HL-60 (cell line): ENCODE measurements around the gene CDC45.

ENCODE experiments used
- DNase-seq, 2 experiments: peaks; one replicate each; pipeline ENCODE4 v3.0.0-alpha.2; 2010 to 2020; ENCODE audit warnings: low read depth in 1 of 2, low spot score in 1 of 2
- H3K27ac ChIP-seq: fragments of 250-450 bp; sonication (Bioruptor Pico); replicated peaks from 2 replicates; pipeline ENCODE4 v1.5.1; 2020; ENCODE audit warnings: mild to moderate bottlenecking, moderate library complexity
- H3K27me3 ChIP-seq: fragments of 250-450 bp; sonication (Bioruptor Pico); 2 replicates; pipeline ENCODE4 v1.5.1; 2021; ENCODE audit warnings: mild to moderate bottlenecking, moderate library complexity; ENCODE audit not compliant: insufficient read depth, poor library complexity, severe bottlenecking
- H3K4me3 ChIP-seq: replicated peaks from 2 replicates; pipeline ENCODE4 v1.5.1; 2011; ENCODE audit warnings: mild to moderate bottlenecking, control low read depth, low read length; ENCODE audit not compliant: insufficient read depth
- GABPA ChIP-seq: IDR thresholded peaks from 2 replicates; pipeline ENCODE4 v1.6.1; 2012; ENCODE audit warnings: low read depth
- POLR2AphosphoS5 ChIP-seq: IDR thresholded peaks from 2 replicates; pipeline ENCODE4 v1.6.1; 2012; ENCODE audit warnings: low read depth
- SPI1 ChIP-seq: IDR thresholded peaks from 2 replicates; pipeline ENCODE4 v1.6.1; 2012; ENCODE audit warnings: low read depth, mild to moderate bottlenecking, borderline replicate concordance
- TF ChIP-seq, protein P1 (sequence below): IDR thresholded peaks from one replicate; pipeline ENCODE4 v1.5.1; 2011; ENCODE audit warnings: low read length, control low read depth, inconsistent platforms; ENCODE audit not compliant: insufficient read depth
- TF ChIP-seq, protein P2 (sequence below): IDR thresholded peaks from 2 replicates; pipeline ENCODE4 v1.6.1; 2012; ENCODE audit warnings: low read depth; ENCODE audit not compliant: insufficient replicate concordance

The CDC45 gene

GRCh38 chr22:19466848-19467752 is 12.6 kb upstream of the CDC45 start:
- no peak overlapping the region for H3K27ac ChIP-seq
- no peaks in the 10 kb centered on the region for H3K27me3 ChIP-seq
- no peak overlapping the region for H3K4me3 ChIP-seq
- DNase-seq, result no peak
- no peak for TF ChIP-seq GABPA
- TF ChIP-seq, protein P1, sequence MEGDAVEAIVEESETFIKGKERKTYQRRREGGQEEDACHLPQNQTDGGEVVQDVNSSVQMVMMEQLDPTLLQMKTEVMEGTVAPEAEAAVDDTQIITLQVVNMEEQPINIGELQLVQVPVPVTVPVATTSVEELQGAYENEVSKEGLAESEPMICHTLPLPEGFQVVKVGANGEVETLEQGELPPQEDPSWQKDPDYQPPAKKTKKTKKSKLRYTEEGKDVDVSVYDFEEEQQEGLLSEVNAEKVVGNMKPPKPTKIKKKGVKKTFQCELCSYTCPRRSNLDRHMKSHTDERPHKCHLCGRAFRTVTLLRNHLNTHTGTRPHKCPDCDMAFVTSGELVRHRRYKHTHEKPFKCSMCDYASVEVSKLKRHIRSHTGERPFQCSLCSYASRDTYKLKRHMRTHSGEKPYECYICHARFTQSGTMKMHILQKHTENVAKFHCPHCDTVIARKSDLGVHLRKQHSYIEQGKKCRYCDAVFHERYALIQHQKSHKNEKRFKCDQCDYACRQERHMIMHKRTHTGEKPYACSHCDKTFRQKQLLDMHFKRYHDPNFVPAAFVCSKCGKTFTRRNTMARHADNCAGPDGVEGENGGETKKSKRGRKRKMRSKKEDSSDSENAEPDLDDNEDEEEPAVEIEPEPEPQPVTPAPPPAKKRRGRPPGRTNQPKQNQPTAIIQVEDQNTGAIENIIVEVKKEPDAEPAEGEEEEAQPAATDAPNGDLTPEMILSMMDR, result no peak
- TF ChIP-seq, protein P2, sequence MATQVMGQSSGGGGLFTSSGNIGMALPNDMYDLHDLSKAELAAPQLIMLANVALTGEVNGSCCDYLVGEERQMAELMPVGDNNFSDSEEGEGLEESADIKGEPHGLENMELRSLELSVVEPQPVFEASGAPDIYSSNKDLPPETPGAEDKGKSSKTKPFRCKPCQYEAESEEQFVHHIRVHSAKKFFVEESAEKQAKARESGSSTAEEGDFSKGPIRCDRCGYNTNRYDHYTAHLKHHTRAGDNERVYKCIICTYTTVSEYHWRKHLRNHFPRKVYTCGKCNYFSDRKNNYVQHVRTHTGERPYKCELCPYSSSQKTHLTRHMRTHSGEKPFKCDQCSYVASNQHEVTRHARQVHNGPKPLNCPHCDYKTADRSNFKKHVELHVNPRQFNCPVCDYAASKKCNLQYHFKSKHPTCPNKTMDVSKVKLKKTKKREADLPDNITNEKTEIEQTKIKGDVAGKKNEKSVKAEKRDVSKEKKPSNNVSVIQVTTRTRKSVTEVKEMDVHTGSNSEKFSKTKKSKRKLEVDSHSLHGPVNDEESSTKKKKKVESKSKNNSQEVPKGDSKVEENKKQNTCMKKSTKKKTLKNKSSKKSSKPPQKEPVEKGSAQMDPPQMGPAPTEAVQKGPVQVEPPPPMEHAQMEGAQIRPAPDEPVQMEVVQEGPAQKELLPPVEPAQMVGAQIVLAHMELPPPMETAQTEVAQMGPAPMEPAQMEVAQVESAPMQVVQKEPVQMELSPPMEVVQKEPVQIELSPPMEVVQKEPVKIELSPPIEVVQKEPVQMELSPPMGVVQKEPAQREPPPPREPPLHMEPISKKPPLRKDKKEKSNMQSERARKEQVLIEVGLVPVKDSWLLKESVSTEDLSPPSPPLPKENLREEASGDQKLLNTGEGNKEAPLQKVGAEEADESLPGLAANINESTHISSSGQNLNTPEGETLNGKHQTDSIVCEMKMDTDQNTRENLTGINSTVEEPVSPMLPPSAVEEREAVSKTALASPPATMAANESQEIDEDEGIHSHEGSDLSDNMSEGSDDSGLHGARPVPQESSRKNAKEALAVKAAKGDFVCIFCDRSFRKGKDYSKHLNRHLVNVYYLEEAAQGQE, result no peak
- no peak for TF ChIP-seq POLR2AphosphoS5
- TF ChIP-seq SPI1, result no peak

GRCh38 chr22:19467912-19468311 is 11.8 kb upstream of the CDC45 start:
- H3K27ac ChIP-seq, result no peak overlapping the region

DNA sequence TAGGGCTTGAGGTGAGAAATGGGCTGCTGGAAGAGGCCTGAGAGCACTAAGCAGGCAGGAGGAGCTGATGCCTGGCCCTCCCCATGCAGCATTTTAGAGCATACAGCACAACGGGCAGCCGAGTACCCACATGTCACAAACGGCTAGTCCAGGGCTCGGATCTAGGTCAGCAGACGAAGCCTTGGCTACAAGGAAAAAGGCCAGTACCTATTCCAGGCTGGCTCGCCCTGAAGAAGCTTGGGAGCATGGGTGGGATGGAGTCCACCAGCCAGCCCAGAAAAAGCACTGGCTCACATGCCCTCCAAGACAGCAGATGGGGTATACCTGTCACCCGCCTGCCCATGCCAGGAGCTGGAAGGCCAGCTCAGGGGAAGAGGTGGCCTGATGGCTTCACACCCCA is 10.3 kb upstream of the CDC45 start:
- no peak for DNase-seq
- Histone ChIP-seq H3K27ac (no peak overlapping the region), H3K27me3 (no peaks in the 10 kb centered on the region), H3K4me3 (no peak overlapping the region)
- TF ChIP-seq GABPA, result no peak
- no peak for TF ChIP-seq POLR2AphosphoS5
- TF ChIP-seq SPI1, result no peak
- TF ChIP-seq, protein P1, result no peak
- TF ChIP-seq, protein P2, result no peak

More at GRCh38 chr22:19467912-19468311, 11.8 kb upstream of the CDC45 start:
- no peaks in the 10 kb centered on the region for H3K27me3 ChIP-seq
- DNase-seq, result no peak
- no peak overlapping the region for H3K4me3 ChIP-seq
- TF ChIP-seq GABPA, result no peak
- no peak for TF ChIP-seq POLR2AphosphoS5
- no peak for TF ChIP-seq SPI1
- TF ChIP-seq, protein P2, result no peak
- TF ChIP-seq, protein P1, result no peak
